Neuronal stem cell (in vitro differentiated cells): Measurements from ENCODE around the gene ZNF841.
"Not testable (repeated sequence)": the region's sequence is repeated elsewhere in the genome, so short reads cannot be mapped to it uniquely, and the experiment has no call there.

Experiments
- DNase-seq: peaks from one replicate; pipeline ENCODE4 v3.0.0-alpha.2; 2013; ENCODE audit warnings: low spot score
- H2AFZ ChIP-seq: one replicate; pipeline ENCODE4 v1.6.1; 2013; ENCODE audit warnings: mild to moderate bottlenecking, low read length, inconsistent platforms
- H2AK5ac ChIP-seq: 2 replicates; pipeline ENCODE4 v1.6.1; 2013; ENCODE audit warnings: low read depth, mild to moderate bottlenecking, inconsistent platforms, low read length, moderate library complexity, mixed read lengths
- H2BK120ac ChIP-seq: 2 replicates; pipeline ENCODE4 v1.6.1; 2013; ENCODE audit warnings: low read depth, mild to moderate bottlenecking, inconsistent platforms, low read length, moderate library complexity, mixed read lengths
- H2BK12ac ChIP-seq: one replicate; pipeline ENCODE4 v1.6.1; 2013; ENCODE audit warnings: low read length, inconsistent platforms
- H2BK15ac ChIP-seq: 2 replicates; pipeline ENCODE4 v1.6.1; 2013; ENCODE audit warnings: mild to moderate bottlenecking, low read length, inconsistent platforms, mixed read lengths
- H2BK5ac ChIP-seq: one replicate; pipeline ENCODE4 v1.6.1; 2013; ENCODE audit warnings: inconsistent platforms, mild to moderate bottlenecking, low read length, moderate library complexity
- H3K14ac ChIP-seq: one replicate; pipeline ENCODE4 v1.6.1; 2013; ENCODE audit warnings: low read length, inconsistent platforms
- H3K18ac ChIP-seq: 2 replicates; pipeline ENCODE4 v1.6.1; 2013; ENCODE audit warnings: low read length, inconsistent platforms
- H3K23ac ChIP-seq: 2 replicates; pipeline ENCODE4 v1.6.1; 2013; ENCODE audit warnings: low read depth, mild to moderate bottlenecking, mixed read lengths, low read length, inconsistent platforms; ENCODE audit not compliant: poor library complexity
- H3K27ac ChIP-seq: replicated peaks from 3 replicates; pipeline ENCODE4 v1.5.1; 2013; ENCODE audit warnings: low read length, inconsistent platforms
- H3K27me3 ChIP-seq, 3 experiments: 2 replicates each; pipeline ENCODE4 v1.6.1; 2013; ENCODE audit warnings: low read length in 3 of 3, mild to moderate bottlenecking in 2 of 3, inconsistent platforms in 1 of 3, low read depth in 1 of 3, mixed read lengths in 1 of 3, moderate library complexity in 1 of 3; ENCODE audit not compliant: control insufficient read depth in 3 of 3, insufficient read depth in 3 of 3
- H3K36me3 ChIP-seq, 2 donors: replicated peaks in 1 of 2; 2 replicates each; pipeline ENCODE4 v1.6.1; 2013; ENCODE audit warnings: low read length in 2 of 2; ENCODE audit not compliant: control insufficient read depth in 2 of 2, insufficient read depth in 2 of 2
- H3K4ac ChIP-seq: 2 replicates; pipeline ENCODE4 v1.6.1; 2013; ENCODE audit warnings: inconsistent platforms, mild to moderate bottlenecking, low read length, moderate library complexity
- H3K4me1 ChIP-seq, 2 donors: 1 replicate in 1 of 2; 2 replicates in 1 of 2; pipeline ENCODE4 v1.6.1; 2013; ENCODE audit warnings: low read length in 2 of 2, low read depth in 1 of 2; ENCODE audit not compliant: control insufficient read depth in 2 of 2, insufficient read depth in 1 of 2
- H3K4me2 ChIP-seq: one replicate; pipeline ENCODE4 v1.6.1; 2013; ENCODE audit warnings: mild to moderate bottlenecking, low read length, inconsistent platforms; ENCODE audit not compliant: insufficient read depth, poor library complexity, severe bottlenecking
- H3K4me3 ChIP-seq, 2 donors: 2 replicates each; pipeline ENCODE4 v1.5.1; 2013; ENCODE audit warnings: low read length in 2 of 2, mild to moderate bottlenecking in 2 of 2, inconsistent platforms in 1 of 2, moderate library complexity in 1 of 2
- H3K79me1 ChIP-seq: one replicate; pipeline ENCODE4 v1.6.1; 2013; ENCODE audit warnings: low read depth, mild to moderate bottlenecking, inconsistent platforms, low read length, moderate library complexity
- H3K9ac ChIP-seq: one replicate; pipeline ENCODE4 v1.6.1; 2013; ENCODE audit warnings: mild to moderate bottlenecking, low read depth, low read length, inconsistent platforms; ENCODE audit not compliant: poor library complexity
- H3K9me3 ChIP-seq, 2 donors: replicated peaks in 1 of 2; 2 replicates each; pipeline versions ENCODE3 to v1.6.1; 2013; ENCODE audit warnings: low read length in 2 of 2, mild to moderate bottlenecking in 2 of 2, inconsistent platforms in 1 of 2, low read depth in 1 of 2, mixed read lengths in 1 of 2, moderate library complexity in 1 of 2; ENCODE audit not compliant: control insufficient read depth in 2 of 2, insufficient read depth in 1 of 2
- H4K8ac ChIP-seq: one replicate; pipeline ENCODE4 v1.6.1; 2013; ENCODE audit warnings: low read depth, mild to moderate bottlenecking, inconsistent platforms, low read length, moderate library complexity
- H4K91ac ChIP-seq: one replicate; pipeline ENCODE4 v1.6.1; 2013; ENCODE audit warnings: low read length, low read depth, mild to moderate bottlenecking, inconsistent platforms; ENCODE audit not compliant: poor library complexity
- WGBS, 2 donors: extraction: QIAGEN DNeasy Blood & Tissue Kit; methylation state at CpG; one replicate each; pipeline ENCODE4 v1.1.7; 2013; ENCODE audit warnings: missing lambda C conversion rate in 2 of 2, mixed read lengths in 1 of 2; ENCODE audit not compliant: insufficient read length in 2 of 2, insufficient replicate concordance in 1 of 2; ENCODE audit errors: extremely low coverage in 2 of 2; 5-methylcytosine and 5-hydroxymethylcytosine counted together

ZNF841 gene

DNA sequence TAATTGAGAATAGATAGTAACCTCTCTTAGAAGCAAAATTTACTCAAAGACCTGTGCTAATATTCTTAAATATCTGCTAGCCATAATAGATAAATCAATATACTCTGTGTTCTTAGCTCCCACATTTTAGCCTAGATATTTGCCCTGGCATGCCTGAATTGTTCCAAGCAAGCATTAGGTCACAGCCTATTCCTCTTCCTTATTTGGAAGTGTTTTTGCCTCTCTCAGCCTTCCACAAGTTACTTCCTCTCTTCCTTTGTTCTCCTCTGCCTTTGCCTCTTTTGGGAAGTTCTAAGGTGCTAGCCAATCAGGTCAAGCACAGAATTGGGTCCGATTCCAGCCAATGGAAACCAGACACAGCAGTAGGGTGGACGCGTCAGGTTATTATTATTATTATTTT, 851 bp upstream of the ZNF841 start:
- H2AK5ac ChIP-seq, H3K18ac ChIP-seq, H3K4ac ChIP-seq, H3K9ac ChIP-seq, H2BK12ac ChIP-seq, H2BK15ac ChIP-seq, H4K91ac ChIP-seq, H3K4me3 ChIP-seq, H3K14ac ChIP-seq, H3K4me2 ChIP-seq, H3K27ac ChIP-seq, H3K23ac ChIP-seq, DNase-seq, H4K8ac ChIP-seq, H3K4me1 ChIP-seq, H3K79me1 ChIP-seq, H3K27me3 ChIP-seq, H2BK5ac ChIP-seq, H2BK120ac ChIP-seq: not testable (repeated sequence)
- no CpG with 5 or more reads among the region's 3 CpGs for WGBS, 2 donors
- peaks cover 4 to 46% of the 10 kb centered on the region in 2 donors for H3K9me3 ChIP-seq
- H3K36me3 ChIP-seq = peaks cover 0 to 25% of the 10 kb centered on the region in 2 donors
- peak overlapping the region; percentile 80 for H2AFZ ChIP-seq

DNA sequence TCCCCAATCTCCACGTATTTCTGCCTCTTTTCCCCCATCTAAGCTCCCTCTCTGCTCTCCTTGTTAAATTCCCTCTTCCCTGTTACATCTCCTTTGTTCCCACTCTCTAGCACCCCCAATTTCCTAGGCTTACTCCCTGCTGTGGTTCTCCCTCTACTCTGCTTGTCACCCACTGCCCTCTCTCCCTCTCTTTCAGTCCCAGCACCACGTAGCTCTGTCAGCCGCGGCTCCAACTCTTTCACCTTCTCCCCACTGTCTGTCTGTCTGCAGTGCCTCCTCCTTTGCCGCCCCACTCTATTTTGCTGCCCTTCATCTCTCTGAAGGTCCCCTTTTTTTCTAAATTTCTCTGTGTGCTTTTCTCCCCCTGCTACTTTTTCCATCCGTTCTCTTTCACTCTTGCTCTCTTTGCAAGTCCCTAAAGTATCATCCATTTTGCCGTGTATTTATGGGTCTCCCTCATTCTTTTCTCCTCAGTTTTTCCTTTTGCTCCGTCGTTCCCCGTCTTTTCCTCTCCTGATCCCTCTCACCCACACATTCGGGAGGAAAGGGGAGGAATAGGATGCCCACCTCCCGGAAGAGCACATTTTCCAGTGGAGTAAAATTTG, 937 bp downstream of the ZNF841 start:
- H3K4me1 ChIP-seq = peaks cover 0 to 2% of the 10 kb centered on the region in 2 donors
- H2BK120ac ChIP-seq = no peak overlapping the region
- peak overlapping the region; percentile 83 for H3K9ac ChIP-seq
- peak overlapping the region; percentile 80 for H2AFZ ChIP-seq
- no CpG with 5 or more reads among the region's 12 CpGs for WGBS, 2 donors
- no peak overlapping the region for H2BK15ac ChIP-seq
- no peak overlapping the region for H3K23ac ChIP-seq
- no peak overlapping the region for H2AK5ac ChIP-seq
- peak overlapping the region; percentile 66 to 97 for H3K4me3 ChIP-seq
- H3K27ac ChIP-seq = no peak overlapping the region
- no peak overlapping the region for H3K4ac ChIP-seq
- H2BK12ac ChIP-seq = no peak overlapping the region
- H3K36me3 ChIP-seq = peaks cover 0 to 42% of the 10 kb centered on the region in 2 donors
- no peak overlapping the region for H2BK5ac ChIP-seq
- H3K18ac ChIP-seq = no peak overlapping the region
- no peaks in the 10 kb centered on the region for H3K79me1 ChIP-seq
- H4K8ac ChIP-seq = no peak overlapping the region
- H4K91ac ChIP-seq = no peak overlapping the region
- H3K4me2 ChIP-seq = peak overlapping the region; percentile 78
- no peak for DNase-seq
- H3K27me3 ChIP-seq = peaks cover 0 to 2% (median 0%) of the 10 kb centered on the region in 3 experiments
- H3K9me3 ChIP-seq = peaks cover 7 to 62% of the 10 kb centered on the region in 2 donors
- H3K14ac ChIP-seq = no peak overlapping the region

DNA sequence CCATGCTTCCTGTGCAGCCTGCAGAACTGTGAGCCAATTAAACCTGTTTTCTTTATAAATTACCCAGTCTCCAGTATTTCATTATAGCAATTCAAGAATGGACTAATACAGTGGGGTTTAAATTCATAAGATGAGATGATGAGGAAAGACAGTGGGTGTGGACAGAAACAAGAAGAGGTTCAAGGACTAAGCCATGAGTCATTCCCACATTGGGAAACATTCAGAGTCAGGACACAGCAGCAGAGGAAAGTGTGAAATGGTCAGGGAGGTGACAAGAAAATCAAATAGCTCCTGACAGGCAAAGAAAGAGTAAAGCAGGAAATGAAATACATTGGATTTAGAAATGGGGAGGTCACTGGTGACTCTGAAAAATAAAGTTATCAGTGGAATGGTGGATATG, 9.1 kb downstream of the ZNF841 start:
- Histone ChIP-seq H3K18ac (no peak overlapping the region), H3K79me1 (no peaks in the 10 kb centered on the region), H3K27me3 (no peaks in the 10 kb centered on the region), H3K4ac (no peak overlapping the region), H2BK120ac (no peak overlapping the region), H3K14ac (no peak overlapping the region), H3K36me3 (peaks cover 15 to 97% of the 10 kb centered on the region in 2 donors), H2BK15ac (no peak overlapping the region), H4K8ac (no peak overlapping the region), H2BK12ac (no peak overlapping the region), H3K4me1 (no peaks in the 10 kb centered on the region), H3K27ac (no peak overlapping the region), H2AFZ (no peak overlapping the region), H4K91ac (no peak overlapping the region), H2BK5ac (no peak overlapping the region), H2AK5ac (no peak overlapping the region), H3K4me2 (no peak overlapping the region), H3K23ac (no peak overlapping the region), H3K4me3 (no peak overlapping the region), H3K9me3 (peaks cover 15 to 95% of the 10 kb centered on the region in 2 donors), H3K9ac (no peak overlapping the region)
- no peak for DNase-seq

DNA sequence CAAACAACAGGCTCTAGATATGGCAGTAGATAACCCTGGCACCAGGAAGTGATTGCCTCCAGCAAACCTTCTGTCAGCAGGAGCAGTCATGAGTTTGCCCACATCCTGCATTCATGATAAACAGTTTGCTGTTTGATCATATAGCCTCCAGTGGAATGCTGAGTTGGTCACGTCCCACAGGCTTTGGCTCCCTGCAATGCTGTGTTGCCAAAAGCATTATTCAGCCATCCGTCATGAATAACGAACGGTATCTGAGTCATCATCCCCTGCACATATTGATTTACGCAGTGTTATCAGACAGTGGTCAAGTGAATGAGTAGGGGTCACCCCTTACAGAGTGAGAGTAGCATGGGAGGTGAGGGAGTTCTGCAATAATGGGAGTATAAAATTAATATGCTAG, 25.1 kb downstream of the ZNF841 start:
- no CpG with 5 or more reads among the region's 5 CpGs for WGBS, 2 donors
- no peak overlapping the region for H3K4me2 ChIP-seq
- no peak overlapping the region for H3K23ac ChIP-seq
- no peak overlapping the region for H3K18ac ChIP-seq
- no peak overlapping the region for H2BK15ac ChIP-seq
- DNase-seq = no peak
- H3K4ac ChIP-seq = no peak overlapping the region
- no peak overlapping the region for H4K8ac ChIP-seq
- H3K4me1 ChIP-seq = no peaks in the 10 kb centered on the region
- no peak overlapping the region for H3K27ac ChIP-seq
- H4K91ac ChIP-seq = no peak overlapping the region
- H3K27me3 ChIP-seq = no peaks in the 10 kb centered on the region
- H3K36me3 ChIP-seq = peaks cover 27 to 97% of the 10 kb centered on the region in 2 donors
- no peak overlapping the region for H3K9ac ChIP-seq
- no peak overlapping the region for H2AK5ac ChIP-seq
- no peak overlapping the region for H2BK5ac ChIP-seq
- no peak overlapping the region for H3K4me3 ChIP-seq
- H2BK12ac ChIP-seq = no peak overlapping the region
- no peak overlapping the region for H2BK120ac ChIP-seq
- no peak overlapping the region for H2AFZ ChIP-seq
- no peak overlapping the region for H3K14ac ChIP-seq
- H3K9me3 ChIP-seq = peaks cover 35 to 95% of the 10 kb centered on the region in 2 donors
- H3K79me1 ChIP-seq = no peaks in the 10 kb centered on the region
